ENCODE measurements around the gene MIR17HG.

- no peak for TF ChIP-seq POLR2A (IDR thresholded peaks at IDR 0.05)
- TF ChIP-seq CTCF (IDR thresholded peaks at IDR 0.05) = no peak
These were observed 12.8 kb downstream of the MIR17HG start for GRCh38 chr13:91360246-91360751.
